IMR-90 (cell line): ENCODE measurements around the gene AUTS2. TPM values are rescaled to one million over a fixed set of nuclear protein-coding genes. Genes with fewer than 3 reads are reported as not detected.

Experiments
- ATAC-seq: fragments of 200-7000 bp; cut with Tn5 transposase; 2 replicates; pipeline ENCODE4 v1.9.1; 2020; ENCODE audit warnings: low read depth, mild to moderate bottlenecking, moderate library complexity
- BruUV-seq: library from RNA; stranded (reverse); fragments of 400-500 nt; replicated peaks from 2 replicates; lab custom pipeline; 2021; lab: Mats Ljungman, UMichigan
- CTCF ChIA-PET: fragments of 300-600 bp; formaldehyde crosslinking; extraction: SDS; loops from one replicate; lab custom pipeline; 2021; ENCODE audit warnings: antibody characterized with exemption; lab: Yijun Ruan, JAX
- POLR2A ChIA-PET: fragments of 300-600 bp; sonication (Branson Sonifier 250); formaldehyde crosslinking; loops from one replicate; lab custom pipeline; 2022; ENCODE audit warnings: antibody characterized with exemption; ENCODE audit not compliant: unreplicated experiment; lab: Charles Lee
- DNase-seq: peaks from one replicate; pipeline ENCODE4 v3.0.0; 2013
- H2AFZ ChIP-seq: replicated peaks from 2 replicates; pipeline ENCODE3; 2013; ENCODE audit warnings: low read length, mild to moderate bottlenecking; ENCODE audit not compliant: poor library complexity
- H2AK5ac ChIP-seq: 2 replicates; pipeline ENCODE4 v1.6.1; 2013; ENCODE audit warnings: low read depth, low read length, inconsistent platforms
- H2AK9ac ChIP-seq: replicated peaks from 2 replicates; pipeline ENCODE3; 2013; ENCODE audit warnings: mild to moderate bottlenecking, low read depth, low read length, moderate library complexity; ENCODE audit not compliant: poor library complexity
- H2BK120ac ChIP-seq: 2 replicates; pipeline ENCODE4 v1.6.1; 2013; ENCODE audit warnings: low read depth, low read length, inconsistent platforms
- H2BK15ac ChIP-seq: 3 replicates; pipeline ENCODE4 v1.6.1; 2013; ENCODE audit warnings: low read depth, low read length, inconsistent platforms
- H2BK20ac ChIP-seq: 2 replicates; pipeline ENCODE4 v1.6.1; 2013; ENCODE audit warnings: low read depth, mild to moderate bottlenecking, inconsistent platforms, low read length, moderate library complexity
- H2BK5ac ChIP-seq: 2 replicates; pipeline ENCODE4 v1.6.1; 2013; ENCODE audit warnings: mild to moderate bottlenecking, low read depth, low read length, inconsistent platforms; ENCODE audit not compliant: poor library complexity, severe bottlenecking
- H3K14ac ChIP-seq: replicated peaks from 2 replicates; pipeline ENCODE4 v1.6.1; 2013; ENCODE audit warnings: low read depth, low read length, inconsistent platforms
- H3K18ac ChIP-seq: 2 replicates; pipeline ENCODE4 v1.6.1; 2013; ENCODE audit warnings: low read depth, low read length, control low read depth
- H3K23ac ChIP-seq: 2 replicates; pipeline ENCODE4 v1.6.1; 2013; ENCODE audit warnings: low read depth, low read length, inconsistent platforms
- H3K27ac ChIP-seq: 2 replicates; pipeline ENCODE4 v1.5.1; 2013; ENCODE audit warnings: mild to moderate bottlenecking, control low read depth, low read length; ENCODE audit not compliant: insufficient read depth
- H3K27me3 ChIP-seq: 2 replicates; pipeline ENCODE4 v1.6.1; 2013; ENCODE audit warnings: low read length; ENCODE audit not compliant: control insufficient read depth, insufficient read depth
- H3K36me3 ChIP-seq: 2 replicates; pipeline ENCODE4 v1.6.1; 2013; ENCODE audit warnings: low read length, mixed read lengths; ENCODE audit not compliant: control insufficient read depth, insufficient read depth
- H3K4ac ChIP-seq: 2 replicates; pipeline ENCODE4 v1.6.1; 2013; ENCODE audit warnings: low read depth, low read length, inconsistent platforms
- H3K4me1 ChIP-seq: 2 replicates; pipeline ENCODE4 v1.6.1; 2013; ENCODE audit warnings: low read length, mixed read lengths; ENCODE audit not compliant: control insufficient read depth, insufficient read depth
- H3K4me2 ChIP-seq: 2 replicates; pipeline ENCODE4 v1.6.1; 2013; ENCODE audit warnings: low read depth, mild to moderate bottlenecking, control low read depth, low read length, moderate library complexity
- H3K4me3 ChIP-seq: 2 replicates; pipeline ENCODE4 v1.5.1; 2013; ENCODE audit warnings: low read depth, mild to moderate bottlenecking, control low read depth, low read length, moderate library complexity; ENCODE audit not compliant: insufficient read depth
- H3K56ac ChIP-seq: 2 replicates; pipeline ENCODE4 v1.6.1; 2013; ENCODE audit warnings: low read length, inconsistent platforms; ENCODE audit not compliant: insufficient read depth; ENCODE audit errors: extremely low read depth
- H3K79me1 ChIP-seq, 2 experiments: 2 replicates each; pipeline ENCODE4 v1.6.1; 2013; ENCODE audit warnings: low read length in 2 of 2, inconsistent platforms in 1 of 2, low read depth in 1 of 2
- H3K9ac ChIP-seq: 2 replicates; pipeline ENCODE4 v1.6.1; 2013; ENCODE audit warnings: low read depth, low read length, control low read depth
- H3K9me1 ChIP-seq: 2 replicates; pipeline ENCODE4 v1.6.1; 2013; ENCODE audit warnings: low read length, inconsistent platforms; ENCODE audit not compliant: insufficient read depth
- H3K9me3 ChIP-seq: 2 replicates; pipeline ENCODE4 v1.6.1; 2013; ENCODE audit warnings: low read length; ENCODE audit not compliant: control insufficient read depth, insufficient read depth
- H4K20me1 ChIP-seq: 2 replicates; pipeline ENCODE4 v1.6.1; 2013; ENCODE audit warnings: low read length, inconsistent platforms; ENCODE audit not compliant: insufficient read depth
- H4K5ac ChIP-seq: 2 replicates; pipeline ENCODE4 v1.6.1; 2013; ENCODE audit warnings: mild to moderate bottlenecking, low read depth, low read length, control low read depth
- H4K8ac ChIP-seq, 2 experiments: 2 replicates each; pipeline ENCODE4 v1.6.1; 2013; ENCODE audit warnings: low read depth in 2 of 2, low read length in 2 of 2, control low read depth in 1 of 2, inconsistent platforms in 1 of 2
- H4K91ac ChIP-seq: 2 replicates; pipeline ENCODE4 v1.6.1; 2013; ENCODE audit warnings: low read depth, low read length, inconsistent platforms; ENCODE audit not compliant: insufficient read depth
- MAZ ChIP-seq: IDR thresholded peaks from 2 replicates; pipeline ENCODE4 v1.6.1; 2012; ENCODE audit warnings: low read depth, mild to moderate bottlenecking, low read length, improper control_type of control experiment, moderate library complexity, borderline replicate concordance
- WGBS, 2 experiments: methylation state at CpG; one replicate each; pipeline versions ENCODE4 v1.1.5 to v1.1.7; 2013; ENCODE audit warnings: missing lambda C conversion rate in 2 of 2; ENCODE audit not compliant: insufficient read length in 1 of 2; ENCODE audit errors: extremely low coverage in 2 of 2; 5-methylcytosine and 5-hydroxymethylcytosine counted together
- dilution Hi-C: fragments of 300-500 bp; cut with HindIII; formaldehyde crosslinking; loops from one replicate; pipeline ENCODE4 v1.14.3; 2018; ENCODE audit warnings: low sequenced_read_pairs; ENCODE audit not compliant: unreplicated experiment
- in situ Hi-C: fragments of 300-500 bp; cut with MboI; formaldehyde crosslinking; loops from 3 replicates; pipeline ENCODE4 v1.14.3; 2019; ENCODE audit warnings: low sequenced_read_pairs, inconsistent platforms, mixed read lengths
- intact Hi-C: fragments of 100-400 bp; cut with micrococcal nuclease; formaldehyde crosslinking; loops from 2 replicates; pipeline ENCODE4 v1.10.0; 2022
- polyA plus RNA-seq, 3 experiments: library from polyadenylated mRNA; depleted of rRNA; stranded (reverse); fragments of >200 nt; gene quantifications; 2 replicates each; pipeline ENCODE4 v1.2.3, GENCODE V29; 2012; ENCODE audit warnings: low replicate concordance in 1 of 3
- total RNA-seq: library from RNA; depleted of rRNA; stranded (reverse); fragments of >200 nt; gene quantifications from 2 replicates; pipeline ENCODE4 v1.2.3, GENCODE V29; 2012

AUTS2 gene
- total and polyA plus RNA-seq, 2 of the 4 experiments (the other 2 are of a cell fraction) = 0.90 to 3.0 TPM

GRCh38 chr7:70027867-70028266 lies 429.6 kb downstream of the AUTS2 start:
- Histone ChIP-seq H3K9me1 (no peaks in the 10 kb centered on the region), H3K4ac (no peak overlapping the region), H4K8ac (no peak overlapping the region), H3K23ac (no peak overlapping the region), H3K56ac (no peak overlapping the region), H2AFZ (no peak overlapping the region), H3K27ac (no peak overlapping the region), H3K36me3 (no peaks in the 10 kb centered on the region), H3K79me1 (no peaks in the 10 kb centered on the region), H2BK5ac (no peak overlapping the region), H4K91ac (no peak overlapping the region), H3K27me3 (no peaks in the 10 kb centered on the region), H4K5ac (no peak overlapping the region), H3K4me3 (no peak overlapping the region), H2BK120ac (no peak overlapping the region), H3K4me2 (no peak overlapping the region), H2BK20ac (no peak overlapping the region), H2BK15ac (no peak overlapping the region), H2AK9ac (no peak overlapping the region), H3K9me3 (no peaks in the 10 kb centered on the region), H4K20me1 (no peaks in the 10 kb centered on the region), H3K9ac (no peak overlapping the region), H3K4me1 (no peaks in the 10 kb centered on the region), H3K18ac (no peak overlapping the region), H3K14ac (no peak overlapping the region), H2AK5ac (no peak overlapping the region)
- POLR2A ChIA-PET = no interaction called here
- no peak for TF ChIP-seq MAZ
- no TSS peak for BruUV-seq
- CTCF ChIA-PET = no interaction called here
- dilution Hi-C loops = no loop called here
- DNase-seq = no peak
- ATAC-seq = no peak
- intact Hi-C loops = no loop called here
- 24% methylated on average over 2 of the region's 4 CpGs; no CpG with 5 or more reads in 1 of the 2 experiments for WGBS, 2 experiments
- in situ Hi-C loops = no loop called here
